ENCODE measurements around the gene SP140.
"Not testable (repeated sequence)": the region's sequence is repeated elsewhere in the genome, so short reads cannot be mapped to it uniquely, and the experiment has no call there.

The SP140 gene

DNA sequence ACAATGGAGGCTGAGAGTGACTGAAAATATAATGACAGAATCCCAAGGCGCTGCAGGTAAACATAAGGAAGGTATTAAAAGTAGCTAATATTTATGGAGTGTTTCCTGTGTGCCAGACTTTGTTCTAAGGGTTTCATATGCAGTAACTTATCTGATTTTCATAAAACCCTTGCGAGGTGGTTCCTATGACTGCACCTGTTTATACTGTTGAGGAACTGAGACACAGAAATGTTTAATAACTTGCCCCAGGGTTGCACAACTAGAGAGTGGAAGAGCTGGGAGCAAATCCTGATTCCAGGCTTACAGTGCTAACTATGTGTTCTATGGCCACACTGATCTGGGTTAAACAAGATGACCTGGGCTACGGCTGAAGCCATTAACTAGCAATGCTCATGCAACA lies 8.1 kb upstream of the SP140 start:
- peaks cover 40 to 65% of the 10 kb centered on the region in 2 donors for H3K36me3 Mint-ChIP-seq
- H3K27me3 Mint-ChIP-seq: no peaks in the 10 kb centered on the region
- H3K4me3 Mint-ChIP-seq: peak overlapping the region; percentile 99 to 100
- H3K9me3 Mint-ChIP-seq: no peaks in the 10 kb centered on the region
- DNase-seq (no peak), ATAC-seq (replicated peaks) (peak; percentile 32 to 41)
- peaks cover 39 to 83% of the 10 kb centered on the region in 2 donors for H3K4me1 Mint-ChIP-seq
- H3K27ac Mint-ChIP-seq: peak overlapping the region; percentile 73

GRCh38 chr2:230218421-230218820 lies 7.1 kb upstream of the SP140 start:
- Mint-ChIP-seq H3K4me3 (peak overlapping the region; percentile 99 to 100), H3K27me3 (no peaks in the 10 kb centered on the region), H3K9me3 (no peaks in the 10 kb centered on the region), H3K4me1 (peaks cover 44 to 83% of the 10 kb centered on the region in 2 donors), H3K27ac (peak overlapping the region; percentile 92), H3K36me3 (peaks cover 36 to 57% of the 10 kb centered on the region in 2 donors)
- DNase-seq (no peak), ATAC-seq (replicated peaks) (peak; percentile 47 to 55)

- no peaks in the 10 kb centered on the region for H3K9me3 Mint-ChIP-seq
- ATAC-seq (replicated peaks) (peak; percentile 86 to 88), DNase-seq (peak; percentile 74)
- peaks cover 45 to 83% of the 10 kb centered on the region in 2 donors for H3K4me1 Mint-ChIP-seq
- peak within 1 kb of the TSS; percentile 99 to 100 for H3K4me3 Mint-ChIP-seq
- H3K27me3 Mint-ChIP-seq: no peaks in the 10 kb centered on the region
- H3K36me3 Mint-ChIP-seq: peaks cover 25 to 44% of the 10 kb centered on the region in 2 donors
- H3K27ac Mint-ChIP-seq: peak within 1 kb of the TSS; percentile 99
Observed at GRCh38 chr2:230219419-230220331, 5.9 kb upstream of the SP140 start, which contains the start of gene SP110. SP110 (minus strand) TSS chr2:230219984; CDS start chr2:230216927, 3,057 bp downstream.

- DNase-seq (no peak), ATAC-seq (replicated peaks) (no peak)
- Mint-ChIP-seq H3K36me3 (peaks cover 21 to 43% of the 10 kb centered on the region in 2 donors), H3K4me3 (peak overlapping the region; percentile 99 to 100), H3K4me1 (peaks cover 46 to 87% of the 10 kb centered on the region in 2 donors), H3K27ac (peak overlapping the region; percentile 99), H3K27me3 (no peaks in the 10 kb centered on the region), H3K9me3 (no peaks in the 10 kb centered on the region)
Observed at GRCh38 chr2:230220347-230220969, 5.1 kb upstream of the SP140 start.

DNA sequence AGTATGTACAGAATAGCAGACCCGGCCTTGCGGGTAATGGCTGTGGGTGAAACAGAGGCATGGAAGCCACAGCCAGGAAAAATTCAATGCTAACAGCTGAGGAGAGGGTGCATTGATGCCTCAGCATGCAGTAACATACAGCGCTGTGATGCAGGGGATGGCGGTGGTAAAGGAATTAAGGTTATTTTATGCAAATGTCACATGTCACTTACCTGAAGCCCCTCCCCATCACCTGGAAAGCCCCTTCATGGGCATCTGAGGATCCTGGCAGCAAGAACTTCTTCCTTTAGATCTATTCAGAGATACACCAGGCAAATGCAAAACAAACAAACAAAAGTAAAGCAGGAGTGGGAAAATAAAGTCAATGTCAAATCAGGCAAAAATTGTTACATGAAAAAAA lies 4.0 kb upstream of the SP140 start:
- DNase-seq (no peak), ATAC-seq (replicated peaks) (no peak)
- Mint-ChIP-seq H3K9me3 (no peaks in the 10 kb centered on the region), H3K27me3 (no peaks in the 10 kb centered on the region), H3K4me1 (peaks cover 42 to 76% of the 10 kb centered on the region in 2 donors), H3K27ac (peak overlapping the region; percentile 86), H3K4me3 (peak overlapping the region in 1 of 2 donors; percentile 33), H3K36me3 (peaks cover 20 to 37% of the 10 kb centered on the region in 2 donors)

DNA sequence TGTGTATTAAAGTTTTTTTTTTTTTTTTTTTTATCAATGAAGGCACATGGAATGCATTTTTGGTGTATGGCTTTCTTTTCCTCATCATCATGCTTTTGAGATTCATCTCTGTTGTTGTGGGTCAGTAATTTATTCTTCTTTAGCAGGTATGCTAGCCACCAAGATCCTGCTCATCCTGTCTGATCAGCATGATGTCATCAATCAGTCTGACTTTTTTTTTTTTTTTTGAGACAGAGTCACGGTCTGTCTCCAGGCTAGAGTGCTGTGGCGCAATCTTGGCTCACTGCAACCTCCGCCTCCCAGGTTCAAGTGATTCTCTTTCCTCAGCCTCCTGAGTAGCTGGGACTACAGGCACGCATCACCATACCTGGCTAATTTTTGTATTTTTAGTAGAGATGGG lies 2.7 kb upstream of the SP140 start:
- not testable (repeated sequence) for H3K9me3 Mint-ChIP-seq; DNase-seq; H3K27me3 Mint-ChIP-seq; ATAC-seq (replicated peaks)
- Mint-ChIP-seq H3K36me3 (peaks cover 21 to 34% of the 10 kb centered on the region in 2 donors), H3K4me1 (peaks cover 40 to 73% of the 10 kb centered on the region in 2 donors), H3K4me3 (peak overlapping the region in 1 of 2 donors; percentile 4), H3K27ac (peak overlapping the region; percentile 98)

DNA sequence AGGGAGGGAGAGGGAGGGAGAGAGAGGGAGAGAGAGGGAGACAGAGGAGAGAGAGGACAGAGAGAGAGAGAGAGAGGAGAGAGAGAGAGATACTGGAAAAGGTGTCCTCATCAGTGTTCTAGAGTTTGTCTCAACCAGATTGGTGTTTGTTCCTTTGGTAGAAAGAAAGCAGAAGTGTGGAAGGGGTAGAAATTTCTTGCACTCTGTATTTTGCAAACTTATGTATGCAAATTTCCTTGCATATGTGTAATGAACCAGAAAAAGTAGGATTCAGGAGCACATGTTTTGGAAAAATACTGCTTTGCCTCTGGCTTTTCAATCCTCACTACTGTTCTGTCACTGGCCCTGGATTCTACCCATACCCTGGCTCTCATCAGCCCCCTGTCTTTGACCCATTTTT lies 1.1 kb upstream of the SP140 start:
- ATAC-seq (replicated peaks) (no peak), DNase-seq (no peak)
- H3K4me3 Mint-ChIP-seq: peak overlapping the region; percentile 95
- H3K9me3 Mint-ChIP-seq: no peaks in the 10 kb centered on the region
- no peaks in the 10 kb centered on the region for H3K27me3 Mint-ChIP-seq
- H3K36me3 Mint-ChIP-seq: peaks cover 27 to 44% of the 10 kb centered on the region in 2 donors
- H3K27ac Mint-ChIP-seq: peak overlapping the region; percentile 98
- peaks cover 38 to 78% of the 10 kb centered on the region in 2 donors for H3K4me1 Mint-ChIP-seq

GRCh38 chr2:230226051-230226551 lies 565 bp downstream of the SP140 start:
- DNase-seq: no peak
- peak overlapping the region; percentile 95 for H3K4me3 Mint-ChIP-seq
- peak; percentile 83 for ATAC-seq (replicated peaks)
- no peaks in the 10 kb centered on the region for H3K27me3 Mint-ChIP-seq
- H3K9me3 Mint-ChIP-seq: peaks cover 3 to 5% of the 10 kb centered on the region in 2 donors
- H3K4me1 Mint-ChIP-seq: peaks cover 42 to 83% of the 10 kb centered on the region in 2 donors
- peak overlapping the region; percentile 98 for H3K27ac Mint-ChIP-seq
- H3K36me3 Mint-ChIP-seq: peaks cover 37 to 50% of the 10 kb centered on the region in 2 donors

- Mint-ChIP-seq H3K27me3 (no peaks in the 10 kb centered on the region), H3K4me3 (peak overlapping the region; percentile 86 to 87), H3K9me3 (peaks cover 3 to 5% of the 10 kb centered on the region in 2 donors), H3K27ac (peak overlapping the region; percentile 92), H3K36me3 (peaks cover 47 to 57% of the 10 kb centered on the region in 2 donors), H3K4me1 (peaks cover 43 to 83% of the 10 kb centered on the region in 2 donors)
- DNase-seq: no peak
- ATAC-seq (replicated peaks): no peak
Observed at GRCh38 chr2:230227216-230227615, 1.7 kb downstream of the SP140 start.

DNA sequence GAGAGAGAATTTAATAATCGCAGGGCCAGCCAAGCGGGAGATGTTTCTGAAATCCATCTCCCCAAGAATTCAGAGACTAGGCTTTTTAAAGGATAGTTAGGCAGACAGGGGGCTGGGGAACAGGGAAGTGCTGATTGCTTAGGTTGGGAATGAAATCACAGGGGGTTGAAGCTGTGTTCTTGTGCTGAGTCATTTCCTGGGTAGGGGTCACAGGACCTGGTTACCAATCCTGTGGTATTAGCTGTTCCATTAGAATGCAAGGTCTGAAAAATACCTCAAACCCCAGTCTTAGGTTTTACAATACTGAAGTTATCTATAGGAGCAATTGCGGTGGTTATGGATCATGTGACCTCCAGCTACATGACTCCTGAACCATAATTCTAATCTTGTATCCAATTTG lies 4.6 kb downstream of the SP140 start:
- peaks cover 3 to 5% of the 10 kb centered on the region in 2 donors for H3K9me3 Mint-ChIP-seq
- H3K27me3 Mint-ChIP-seq: no peaks in the 10 kb centered on the region
- ATAC-seq (replicated peaks) (no peak), DNase-seq (no peak)
- H3K4me3 Mint-ChIP-seq: peak overlapping the region; percentile 86 to 87
- H3K36me3 Mint-ChIP-seq: peaks cover 55 to 68% of the 10 kb centered on the region in 2 donors
- H3K27ac Mint-ChIP-seq: peak overlapping the region; percentile 88
- H3K4me1 Mint-ChIP-seq: peaks cover 37 to 72% of the 10 kb centered on the region in 2 donors

- Mint-ChIP-seq H3K4me1 (peaks cover 33 to 73% of the 10 kb centered on the region in 2 donors), H3K27ac (peak overlapping the region; percentile 88), H3K4me3 (peak overlapping the region; percentile 86 to 87), H3K27me3 (no peaks in the 10 kb centered on the region), H3K36me3 (peaks cover 55 to 64% of the 10 kb centered on the region in 2 donors), H3K9me3 (peaks cover 3 to 5% of the 10 kb centered on the region in 2 donors)
- DNase-seq (no peak), ATAC-seq (replicated peaks) (no peak)
Observed at GRCh38 chr2:230230496-230231200, 5.1 kb downstream of the SP140 start.

DNA sequence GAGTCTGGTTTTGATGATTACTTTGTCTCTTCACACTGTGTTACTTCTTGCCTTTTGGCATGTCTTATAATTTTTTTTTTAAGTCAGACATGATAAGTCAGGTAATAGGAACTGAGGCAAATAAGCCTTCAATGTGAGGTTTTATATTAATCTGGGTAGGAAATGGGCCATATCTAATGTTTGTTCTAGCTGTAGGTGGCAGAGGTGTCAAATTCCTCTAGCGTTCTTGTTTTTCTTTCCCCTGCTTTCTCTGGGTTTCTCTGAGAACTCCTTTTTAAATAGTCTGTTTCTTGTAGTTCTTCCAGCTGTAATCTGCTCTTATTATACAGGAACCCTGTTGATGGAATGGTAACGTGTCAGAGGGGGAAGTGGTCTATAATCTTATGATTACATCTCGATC lies 5.7 kb downstream of the SP140 start:
- Mint-ChIP-seq H3K4me1 (peaks cover 33 to 78% of the 10 kb centered on the region in 2 donors), H3K9me3 (peaks cover 3 to 5% of the 10 kb centered on the region in 2 donors), H3K27me3 (no peaks in the 10 kb centered on the region), H3K36me3 (peaks cover 52 to 67% of the 10 kb centered on the region in 2 donors), H3K4me3 (peak overlapping the region; percentile 86 to 87), H3K27ac (peak overlapping the region; percentile 88)
- ATAC-seq (replicated peaks) (no peak), DNase-seq (no peak)

GRCh38 chr2:230234122-230234722 lies 8.7 kb downstream of the SP140 start:
- peaks cover 34 to 63% of the 10 kb centered on the region in 2 donors for H3K4me1 Mint-ChIP-seq
- DNase-seq: no peak
- H3K9me3 Mint-ChIP-seq: peaks cover 3 to 5% of the 10 kb centered on the region in 2 donors
- peak overlapping the region; percentile 83 for H3K27ac Mint-ChIP-seq
- H3K27me3 Mint-ChIP-seq: no peaks in the 10 kb centered on the region
- ATAC-seq (replicated peaks): peak; percentile 75 to 80
- H3K36me3 Mint-ChIP-seq: peaks cover 51 to 64% of the 10 kb centered on the region in 2 donors
- H3K4me3 Mint-ChIP-seq: peak overlapping the region; percentile 79 to 80

All from stimulated activated naive B cell treated with anti-CD40 and anti-IgM and Interleukin-4, amounts not matched to agents 10 μg/mL and 1 μg/mL and 100 μg/mL, for 72 hours (primary cell).